GM23338 (cell line): Measurements from ENCODE around the gene MBNL1. TPM values are rescaled to one million over a fixed set of nuclear protein-coding genes. Genes with fewer than 3 reads are reported as not detected.

Experiments used
- ATAC-seq: fragments of 200-7000 bp; cut with Tn5 transposase; 3 replicates; pipeline ENCODE4 v1.9.1; 2020
- DNase-seq: peaks from one replicate; pipeline ENCODE4 v3.0.0-alpha.2; 2015; ENCODE audit warnings: low spot score
- H2AFZ ChIP-seq: fragments of 200-600 bp; sonication (generic); 2 replicates; pipeline ENCODE4 v1.8.0; 2016; ENCODE audit warnings: antibody characterized with exemption, mild to moderate bottlenecking, moderate library complexity
- H3F3A ChIP-seq: fragments of 200-600 bp; sonication (generic); replicated peaks from 2 replicates; pipeline ENCODE4 v1.8.0; 2017; ENCODE audit warnings: antibody characterized with exemption, mixed run types, low read depth
- H3K27ac ChIP-seq: fragments of 200-600 bp; sonication (generic); 2 replicates; pipeline ENCODE4 v1.6.1; 2016; ENCODE audit warnings: low read depth
- H3K27me3 ChIP-seq: fragments of 200-600 bp; sonication (generic); 2 replicates; pipeline ENCODE4 v1.8.0; 2016; ENCODE audit warnings: mild to moderate bottlenecking, mixed run types, moderate library complexity; ENCODE audit not compliant: insufficient read depth
- H3K36me3 ChIP-seq: fragments of 200-600 bp; sonication (generic); 2 replicates; pipeline ENCODE4 v1.8.0; 2016; ENCODE audit warnings: mild to moderate bottlenecking; ENCODE audit not compliant: insufficient read depth
- H3K4me1 ChIP-seq: fragments of 200-600 bp; sonication (generic); 2 replicates; pipeline ENCODE4 v1.8.0; 2016; ENCODE audit warnings: mild to moderate bottlenecking, moderate library complexity; ENCODE audit not compliant: insufficient read depth
- H3K4me2 ChIP-seq: fragments of 200-600 bp; sonication (generic); 2 replicates; pipeline ENCODE4 v1.7.1; 2017; ENCODE audit warnings: mixed run types
- H3K4me3 ChIP-seq: fragments of 200-600 bp; sonication (generic); 2 replicates; pipeline ENCODE4 v1.6.1; 2016; ENCODE audit warnings: mixed run types
- H3K79me2 ChIP-seq: fragments of 200-600 bp; sonication (generic); replicated peaks from 2 replicates; pipeline ENCODE4 v1.8.0; 2017; ENCODE audit warnings: mild to moderate bottlenecking; ENCODE audit not compliant: insufficient read depth
- H3K9me2 ChIP-seq: fragments of 200-600 bp; sonication (generic); 2 replicates; pipeline ENCODE4 v1.8.0; 2017; ENCODE audit not compliant: insufficient read depth
- H4K20me1 ChIP-seq: fragments of 200-600 bp; sonication (generic); replicated peaks from 2 replicates; pipeline ENCODE4 v1.8.0; 2017; ENCODE audit warnings: mild to moderate bottlenecking; ENCODE audit not compliant: insufficient read depth
- H3K27ac Mint-ChIP-seq: 2 replicates; pipeline ENCODE4 v1.8.0; 2020; ENCODE audit warnings: inconsistent platforms, mild to moderate bottlenecking, moderate library complexity, mixed read lengths
- H3K27me3 Mint-ChIP-seq: 3 replicates; pipeline ENCODE4 v1.8.0; 2022; ENCODE audit warnings: low read depth, mild to moderate bottlenecking, moderate library complexity, mixed read lengths, inconsistent platforms; ENCODE audit not compliant: insufficient read depth, poor library complexity
- H3K36me3 Mint-ChIP-seq: 3 replicates; pipeline ENCODE4 v1.8.0; 2021; ENCODE audit warnings: low read depth, mild to moderate bottlenecking, inconsistent platforms, moderate library complexity, mixed read lengths
- H3K4me1 Mint-ChIP-seq: 3 replicates; pipeline ENCODE4 v1.8.0; 2020; ENCODE audit warnings: mild to moderate bottlenecking, inconsistent platforms, mixed read lengths
- H3K4me3 Mint-ChIP-seq: 3 replicates; pipeline ENCODE4 v1.8.0; 2021; ENCODE audit warnings: moderate library complexity, mild to moderate bottlenecking, inconsistent platforms, mixed read lengths
- H3K9me3 Mint-ChIP-seq: 3 replicates; pipeline ENCODE4 v1.8.0; 2020; ENCODE audit warnings: moderate library complexity, mild to moderate bottlenecking, inconsistent platforms, mixed read lengths
- CREB1 ChIP-seq: fragments of 250-450 bp; sonication (Bioruptor Pico); IDR thresholded peaks from 2 replicates; pipeline ENCODE4 v1.5.0; 2020; ENCODE audit warnings: low read depth, mild to moderate bottlenecking, moderate library complexity
- ETS1 ChIP-seq: IDR thresholded peaks from 2 replicates; pipeline ENCODE4 v1.6.1; 2016; ENCODE audit warnings: antibody characterized with exemption
- EZH2 ChIP-seq: fragments of 200-600 bp; sonication (generic); IDR thresholded peaks from one replicate; pipeline ENCODE4 v1.8.0; 2017; ENCODE audit warnings: antibody characterized with exemption, mild to moderate bottlenecking, low read depth; ENCODE audit not compliant: unreplicated experiment
- EZH2phosphoT487 ChIP-seq: fragments of 200-600 bp; sonication (generic); IDR thresholded peaks from one replicate; pipeline ENCODE4 v1.8.1; 2018; ENCODE audit warnings: antibody characterized with exemption; ENCODE audit not compliant: unreplicated experiment
- JUNB ChIP-seq: IDR thresholded peaks from one replicate; pipeline ENCODE4 v1.6.1; 2016; ENCODE audit warnings: antibody characterized with exemption; ENCODE audit not compliant: unreplicated experiment
- NANOG ChIP-seq: IDR thresholded peaks from 2 replicates; pipeline ENCODE4 v1.6.1; 2016; ENCODE audit warnings: antibody characterized with exemption, borderline replicate concordance
- POLR2AphosphoS5 ChIP-seq: IDR thresholded peaks from 2 replicates; pipeline ENCODE4 v1.6.1; 2016; ENCODE audit warnings: antibody characterized with exemption, low read depth
- REST ChIP-seq: IDR thresholded peaks from one replicate; pipeline ENCODE4 v1.6.1; 2018; ENCODE audit warnings: antibody characterized with exemption; ENCODE audit not compliant: unreplicated experiment
- STAT1 ChIP-seq: IDR thresholded peaks from one replicate; pipeline ENCODE4 v1.6.1; 2016; ENCODE audit warnings: antibody characterized with exemption; ENCODE audit not compliant: unreplicated experiment
- ZNF114 ChIP-seq: fragments of 250-450 bp; sonication (Bioruptor Pico); IDR thresholded peaks from 2 replicates; pipeline ENCODE4 v1.5.0; 2020; ENCODE audit warnings: mild to moderate bottlenecking, moderate library complexity
- ZNF331 ChIP-seq: fragments of 250-450 bp; sonication (Bioruptor Pico); IDR thresholded peaks from 2 replicates; pipeline ENCODE4 v1.5.0; 2020; ENCODE audit warnings: low read depth, mild to moderate bottlenecking, moderate library complexity
- ZNF462 ChIP-seq: fragments of 250-450 bp; sonication (Bioruptor Pico); IDR thresholded peaks from 2 replicates; pipeline ENCODE4 v1.5.0; 2020; ENCODE audit warnings: mild to moderate bottlenecking, moderate library complexity
- polyA plus RNA-seq: library from polyadenylated mRNA; unstranded; fragments of >200 nt; fragmentation: Nextera tagmentation; extraction: Ambion mirVana; gene quantifications from 2 replicates; pipeline ENCODE4 v1.2.1, GENCODE V29; 2016
- total RNA-seq: library from RNA; depleted of rRNA; stranded (reverse); fragments of >200 nt; shearing (Covaris generic); gene quantifications from 2 replicates; pipeline ENCODE4 v1.2.3, GENCODE V29; 2014
- TF ChIP-seq, protein P1 (sequence below), 2 experiments: fragments of 200-600 bp in 1 of 2; sonication (generic) in 1 of 2; conservative IDR thresholded peaks; 2 replicates each; pipeline versions ENCODE4 v1.5.1 to v1.6.1; 2016 to 2017; ENCODE audit warnings: antibody characterized with exemption in 2 of 2, low read depth in 2 of 2, mild to moderate bottlenecking in 2 of 2, moderate library complexity in 1 of 2

The MBNL1 gene
- total and polyA plus RNA-seq, 2 experiments from 2014 or later, result 9.4 to 23.2 TPM

GRCh38 chr3:152284906-152285305 is 16.2 kb downstream of the MBNL1 start:
- H3K27me3 Mint-ChIP-seq, result no peaks in the 10 kb centered on the region
- no peaks in the 10 kb centered on the region for H3K9me2 ChIP-seq
- ATAC-seq (no peak), DNase-seq (no peak)
- no peaks in the 10 kb centered on the region for H3K9me3 Mint-ChIP-seq
- no peaks in the 10 kb centered on the region for H3K27me3 ChIP-seq
- H3K4me3 Mint-ChIP-seq, result no peak overlapping the region
- H3K27ac Mint-ChIP-seq, result no peak overlapping the region
- peaks cover 92% of the 10 kb centered on the region for H3K79me2 ChIP-seq
- no peak overlapping the region for H3K4me2 ChIP-seq
- H3K27ac ChIP-seq, result no peak overlapping the region
- H3K4me1 ChIP-seq, result peaks cover 19% of the 10 kb centered on the region
- H4K20me1 ChIP-seq, result no peaks in the 10 kb centered on the region
- H3K36me3 Mint-ChIP-seq, result no peaks in the 10 kb centered on the region
- no peak overlapping the region for H2AFZ ChIP-seq
- H3F3A ChIP-seq, result no peaks in the 10 kb centered on the region
- no peak for TF ChIP-seq EZH2phosphoT487
- no peak for TF ChIP-seq JUNB
- TF ChIP-seq REST, result no peak
- no peak for TF ChIP-seq NANOG
- no peak for TF ChIP-seq POLR2AphosphoS5
- no peak for TF ChIP-seq ETS1
- TF ChIP-seq, protein P1, sequence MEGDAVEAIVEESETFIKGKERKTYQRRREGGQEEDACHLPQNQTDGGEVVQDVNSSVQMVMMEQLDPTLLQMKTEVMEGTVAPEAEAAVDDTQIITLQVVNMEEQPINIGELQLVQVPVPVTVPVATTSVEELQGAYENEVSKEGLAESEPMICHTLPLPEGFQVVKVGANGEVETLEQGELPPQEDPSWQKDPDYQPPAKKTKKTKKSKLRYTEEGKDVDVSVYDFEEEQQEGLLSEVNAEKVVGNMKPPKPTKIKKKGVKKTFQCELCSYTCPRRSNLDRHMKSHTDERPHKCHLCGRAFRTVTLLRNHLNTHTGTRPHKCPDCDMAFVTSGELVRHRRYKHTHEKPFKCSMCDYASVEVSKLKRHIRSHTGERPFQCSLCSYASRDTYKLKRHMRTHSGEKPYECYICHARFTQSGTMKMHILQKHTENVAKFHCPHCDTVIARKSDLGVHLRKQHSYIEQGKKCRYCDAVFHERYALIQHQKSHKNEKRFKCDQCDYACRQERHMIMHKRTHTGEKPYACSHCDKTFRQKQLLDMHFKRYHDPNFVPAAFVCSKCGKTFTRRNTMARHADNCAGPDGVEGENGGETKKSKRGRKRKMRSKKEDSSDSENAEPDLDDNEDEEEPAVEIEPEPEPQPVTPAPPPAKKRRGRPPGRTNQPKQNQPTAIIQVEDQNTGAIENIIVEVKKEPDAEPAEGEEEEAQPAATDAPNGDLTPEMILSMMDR (conservative IDR thresholded peaks at IDR 0.05; ENCODE audit: low read depth in 2 of 2), result no peak
- no peak for TF ChIP-seq ZNF114 (CRISPR knock-in tag)
- no peak for TF ChIP-seq CREB1
- no peak for TF ChIP-seq ZNF462 (CRISPR knock-in tag)
- TF ChIP-seq EZH2, result no peak
- TF ChIP-seq ZNF331, result no peak
- no peak for TF ChIP-seq STAT1
- no peaks in the 10 kb centered on the region for H3K36me3 ChIP-seq
- no peak overlapping the region for H3K4me3 ChIP-seq
- H3K4me1 Mint-ChIP-seq, result peaks cover 35% of the 10 kb centered on the region
